Testis (tissue), 2 donors: ENCODE results near the gene HELQ.

Source experiments
- POLR2A ChIP-seq: fragments of 450-650 bp; IDR thresholded peaks from one replicate; pipeline ENCODE4 v1.6.1; 2017; ENCODE audit warnings: antibody characterized with exemption, mild to moderate bottlenecking, moderate library complexity
- TF ChIP-seq, protein P1 (sequence below), 3 experiments: fragments of 450-650 bp in 2 of 3; fragments of 200-600 bp in 1 of 3; sonication (generic) in 1 of 3; IDR thresholded peaks; one replicate each; pipeline ENCODE4 v1.5.1; 2016 to 2019; ENCODE audit warnings: antibody characterized with exemption in 3 of 3, mild to moderate bottlenecking in 2 of 3, moderate library complexity in 1 of 3

DNA sequence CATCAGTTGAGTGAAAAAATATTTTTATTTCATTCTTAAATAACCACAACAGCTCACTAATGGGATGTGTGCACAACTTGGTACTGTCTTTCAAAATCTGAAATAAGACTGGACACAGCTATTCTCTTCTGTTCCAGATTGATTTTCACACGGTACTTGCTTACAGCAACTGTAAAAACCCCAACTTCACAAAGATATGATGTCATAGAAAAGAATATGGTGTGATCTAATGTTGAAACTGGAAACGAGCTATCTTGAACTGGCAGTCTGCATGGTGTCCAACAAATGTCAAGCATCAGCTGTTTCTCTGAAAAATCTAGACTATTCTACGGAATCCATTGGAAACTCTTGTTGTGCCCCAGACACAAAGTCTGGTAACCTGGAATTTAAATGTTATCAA, 14.7 kb downstream of the HELQ start:
- TF ChIP-seq POLR2A: no peak
- TF ChIP-seq, protein P1, sequence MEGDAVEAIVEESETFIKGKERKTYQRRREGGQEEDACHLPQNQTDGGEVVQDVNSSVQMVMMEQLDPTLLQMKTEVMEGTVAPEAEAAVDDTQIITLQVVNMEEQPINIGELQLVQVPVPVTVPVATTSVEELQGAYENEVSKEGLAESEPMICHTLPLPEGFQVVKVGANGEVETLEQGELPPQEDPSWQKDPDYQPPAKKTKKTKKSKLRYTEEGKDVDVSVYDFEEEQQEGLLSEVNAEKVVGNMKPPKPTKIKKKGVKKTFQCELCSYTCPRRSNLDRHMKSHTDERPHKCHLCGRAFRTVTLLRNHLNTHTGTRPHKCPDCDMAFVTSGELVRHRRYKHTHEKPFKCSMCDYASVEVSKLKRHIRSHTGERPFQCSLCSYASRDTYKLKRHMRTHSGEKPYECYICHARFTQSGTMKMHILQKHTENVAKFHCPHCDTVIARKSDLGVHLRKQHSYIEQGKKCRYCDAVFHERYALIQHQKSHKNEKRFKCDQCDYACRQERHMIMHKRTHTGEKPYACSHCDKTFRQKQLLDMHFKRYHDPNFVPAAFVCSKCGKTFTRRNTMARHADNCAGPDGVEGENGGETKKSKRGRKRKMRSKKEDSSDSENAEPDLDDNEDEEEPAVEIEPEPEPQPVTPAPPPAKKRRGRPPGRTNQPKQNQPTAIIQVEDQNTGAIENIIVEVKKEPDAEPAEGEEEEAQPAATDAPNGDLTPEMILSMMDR (IDR thresholded peaks at IDR 0.05): no peak
